GM10266 (cell line): ENCODE data around the gene SCAP.

Experiments
- DNase-seq: peaks from one replicate; pipeline ENCODE4 v3.0.0; 2012; ENCODE audit errors: extremely low spot score
- TF ChIP-seq, protein P1 (sequence below): IDR thresholded peaks from 2 replicates; pipeline ENCODE4 v1.5.1; 2012; ENCODE audit warnings: mild to moderate bottlenecking, low read depth; ENCODE audit not compliant: control insufficient read depth, insufficient read depth; ENCODE audit errors: missing control alignments

The SCAP gene

DNA sequence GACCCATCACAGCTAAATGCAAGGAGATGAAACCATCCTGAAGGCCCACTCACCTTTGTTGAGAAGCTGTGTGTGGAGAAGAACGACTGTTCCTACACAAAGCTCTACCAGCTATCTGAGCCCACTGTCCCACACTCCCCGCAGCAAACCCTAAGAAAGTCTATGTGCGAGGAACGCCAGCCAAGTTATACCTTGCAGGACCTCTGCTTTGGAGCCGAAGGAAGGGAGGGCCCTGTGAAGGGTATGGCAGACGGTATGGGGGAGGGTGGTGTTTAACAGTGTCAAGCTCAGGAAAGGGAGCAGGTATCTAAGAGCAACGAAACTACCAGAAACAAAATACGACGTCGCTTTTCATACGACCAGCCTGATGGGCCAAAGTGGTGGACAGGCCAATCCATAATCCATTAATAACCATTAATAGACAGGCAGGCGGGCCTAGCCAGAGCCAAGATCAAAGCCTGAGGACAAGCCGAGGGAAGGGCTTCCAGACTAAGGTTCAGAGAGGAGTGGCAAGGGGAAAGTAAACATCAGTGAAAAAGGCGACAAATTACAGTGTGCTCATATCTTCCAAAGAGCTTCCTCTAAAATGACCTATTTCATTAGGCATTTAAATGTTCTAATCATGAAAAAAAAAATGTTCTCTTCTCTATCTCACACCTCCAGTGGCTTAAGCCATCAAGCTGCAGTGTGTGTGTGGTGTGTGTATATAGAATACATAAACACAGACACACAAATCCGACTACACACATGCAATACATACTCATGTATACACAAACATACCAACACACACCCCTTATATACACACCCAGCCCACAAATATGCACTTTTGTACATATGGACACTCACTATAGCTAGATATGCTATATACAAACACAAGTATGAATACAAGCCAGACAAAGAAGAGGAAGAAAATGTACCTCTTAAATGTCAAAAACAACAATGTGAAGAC is 51.0 kb downstream of the SCAP start:
- TF ChIP-seq, protein P1, sequence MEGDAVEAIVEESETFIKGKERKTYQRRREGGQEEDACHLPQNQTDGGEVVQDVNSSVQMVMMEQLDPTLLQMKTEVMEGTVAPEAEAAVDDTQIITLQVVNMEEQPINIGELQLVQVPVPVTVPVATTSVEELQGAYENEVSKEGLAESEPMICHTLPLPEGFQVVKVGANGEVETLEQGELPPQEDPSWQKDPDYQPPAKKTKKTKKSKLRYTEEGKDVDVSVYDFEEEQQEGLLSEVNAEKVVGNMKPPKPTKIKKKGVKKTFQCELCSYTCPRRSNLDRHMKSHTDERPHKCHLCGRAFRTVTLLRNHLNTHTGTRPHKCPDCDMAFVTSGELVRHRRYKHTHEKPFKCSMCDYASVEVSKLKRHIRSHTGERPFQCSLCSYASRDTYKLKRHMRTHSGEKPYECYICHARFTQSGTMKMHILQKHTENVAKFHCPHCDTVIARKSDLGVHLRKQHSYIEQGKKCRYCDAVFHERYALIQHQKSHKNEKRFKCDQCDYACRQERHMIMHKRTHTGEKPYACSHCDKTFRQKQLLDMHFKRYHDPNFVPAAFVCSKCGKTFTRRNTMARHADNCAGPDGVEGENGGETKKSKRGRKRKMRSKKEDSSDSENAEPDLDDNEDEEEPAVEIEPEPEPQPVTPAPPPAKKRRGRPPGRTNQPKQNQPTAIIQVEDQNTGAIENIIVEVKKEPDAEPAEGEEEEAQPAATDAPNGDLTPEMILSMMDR: no peak
- no peak for DNase-seq

DNA sequence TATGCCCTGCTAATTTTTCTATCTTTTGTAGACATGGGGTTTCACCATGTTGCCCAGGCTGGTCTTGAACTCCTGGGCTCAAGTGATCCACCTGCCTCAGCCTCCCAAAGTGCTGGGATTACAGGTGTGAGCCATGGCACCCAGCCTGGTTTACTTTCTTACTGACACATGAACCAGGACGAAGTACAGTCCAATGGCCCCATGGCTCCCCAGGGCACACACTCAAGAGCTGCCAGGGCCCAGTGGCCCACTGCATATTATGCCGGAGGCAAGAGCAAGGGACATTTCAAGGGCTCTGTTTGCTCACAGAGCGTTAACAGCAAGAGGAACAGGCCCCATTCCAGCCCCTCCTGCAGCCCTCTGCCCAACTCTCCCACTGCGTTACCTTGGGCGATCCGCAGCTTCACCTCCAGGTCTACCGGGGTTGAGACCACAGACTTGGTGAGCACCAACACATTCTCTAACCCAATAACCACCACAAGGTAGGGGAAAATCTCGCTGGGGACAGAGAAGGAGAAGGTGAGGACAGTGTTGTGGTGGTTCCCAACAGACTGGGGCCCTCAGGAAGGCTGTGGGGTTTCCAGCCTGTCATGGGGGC is 52.1 kb downstream of the SCAP start:
- TF ChIP-seq, protein P1: no peak
- DNase-seq: peak; percentile 2

DNA sequence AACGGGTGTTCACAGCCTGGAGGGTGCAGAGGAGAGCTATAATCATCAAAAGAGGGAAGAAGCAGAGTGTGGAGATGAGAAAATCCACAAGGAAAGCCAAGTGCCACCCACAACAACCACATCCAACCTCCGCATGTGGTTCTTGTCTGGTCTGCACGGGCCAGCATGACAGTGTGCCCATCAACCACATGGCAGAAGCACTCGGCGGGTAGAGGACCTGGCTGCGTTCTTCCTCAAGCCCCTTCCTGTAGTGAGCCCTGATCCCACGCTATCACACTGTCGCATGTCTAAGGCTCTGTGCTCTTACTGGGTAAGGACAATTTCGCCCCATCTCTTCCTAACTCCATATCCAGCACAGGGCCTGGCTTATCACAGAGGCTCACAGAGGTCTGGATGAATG is 53.0 kb downstream of the SCAP start:
- no peak for DNase-seq
- TF ChIP-seq, protein P1: no peak

DNA sequence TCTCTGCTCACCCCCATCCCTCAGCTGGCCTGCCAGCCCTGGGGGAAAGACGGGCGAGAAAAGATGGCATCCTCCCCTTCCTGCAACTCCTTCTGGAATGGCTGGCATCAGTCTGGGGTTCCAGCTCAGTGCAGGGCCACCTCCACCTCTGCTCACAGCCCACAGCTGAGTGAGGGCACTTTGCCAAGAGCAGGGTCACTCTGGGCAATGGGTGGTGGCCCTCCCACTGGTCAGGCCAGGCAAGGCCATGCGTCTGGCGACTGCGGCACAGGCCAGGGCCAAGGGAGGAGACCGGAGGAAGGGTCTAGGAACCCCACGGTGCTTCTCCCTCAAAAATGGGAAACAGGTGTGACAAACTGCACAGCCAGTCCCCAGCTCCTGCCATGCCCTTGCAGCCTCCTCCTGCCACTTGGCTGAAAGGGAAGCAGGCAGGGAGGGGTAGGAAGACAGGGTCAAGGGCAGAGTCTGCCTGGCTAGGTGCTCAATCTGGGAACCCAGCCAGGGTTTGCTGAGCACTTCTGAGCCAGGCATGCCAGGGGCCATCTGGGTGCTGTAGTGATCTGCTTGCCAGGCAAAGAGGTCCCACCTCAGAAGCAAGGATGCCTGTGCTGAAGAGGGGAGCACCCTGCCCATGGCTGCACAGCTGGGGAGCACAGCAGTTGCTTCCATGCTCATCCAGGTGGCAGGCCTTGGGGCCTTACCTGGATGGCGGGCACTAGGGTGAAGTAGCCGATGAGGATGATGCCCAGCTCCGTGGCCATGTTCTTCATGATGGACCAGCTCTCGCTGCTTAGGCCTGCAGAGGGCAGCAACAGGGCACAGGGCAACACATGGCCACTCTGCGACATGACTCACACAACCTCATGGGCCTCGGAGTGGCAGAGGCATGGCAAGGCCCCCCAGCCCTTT is 53.7 kb downstream of the SCAP start:
- peak; percentile 29 for DNase-seq
- TF ChIP-seq, protein P1: peak; percentile 30

DNA sequence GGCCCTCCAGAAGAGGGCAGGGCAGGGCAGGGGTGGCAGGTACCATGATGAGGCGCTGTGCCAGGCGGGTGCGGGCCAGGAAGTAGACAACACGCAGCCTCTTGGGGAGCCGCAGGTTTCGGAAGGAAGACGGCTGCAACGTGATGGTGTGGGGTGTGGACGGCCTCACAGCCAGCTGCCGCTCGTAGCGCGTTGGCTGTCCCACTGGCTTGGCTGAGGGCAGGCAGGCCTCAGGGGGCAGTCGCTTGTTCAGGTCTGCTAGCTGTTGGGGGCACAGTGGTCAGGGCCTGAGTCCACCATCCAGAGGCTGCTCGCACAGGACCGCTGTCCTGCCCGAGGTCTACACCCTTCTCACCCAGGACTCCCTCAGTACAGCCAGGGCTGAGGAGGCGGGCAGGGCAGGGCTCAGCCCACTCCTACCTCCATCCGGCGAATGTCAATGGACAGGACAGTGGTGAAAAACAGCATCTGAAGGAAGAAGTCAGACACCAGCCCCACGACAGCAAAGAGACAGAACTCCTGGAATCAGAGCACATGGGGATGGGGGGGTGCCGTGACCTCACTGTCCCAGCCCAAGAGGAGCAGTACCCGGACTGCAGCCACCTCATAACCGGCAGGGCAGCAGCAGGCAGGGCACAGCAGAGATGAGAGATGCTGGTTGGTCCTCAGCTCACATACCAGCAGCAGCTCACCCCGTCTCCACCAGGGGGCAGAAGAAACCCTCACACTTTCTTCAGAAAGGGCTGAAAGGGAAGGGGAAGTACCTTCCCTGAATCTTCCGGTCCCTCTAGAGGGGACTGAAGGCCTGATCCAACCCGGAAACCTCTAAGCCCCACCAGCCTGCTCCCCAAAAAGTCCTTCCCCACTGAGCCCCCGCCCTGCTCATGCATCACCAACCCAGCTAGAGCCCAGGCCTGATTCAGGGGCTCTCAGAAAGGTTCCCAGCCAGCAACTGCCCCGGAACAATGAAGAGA is 54.9 kb downstream of the SCAP start:
- TF ChIP-seq, protein P1: peak; percentile 95
- peak; percentile 93 for DNase-seq

DNA sequence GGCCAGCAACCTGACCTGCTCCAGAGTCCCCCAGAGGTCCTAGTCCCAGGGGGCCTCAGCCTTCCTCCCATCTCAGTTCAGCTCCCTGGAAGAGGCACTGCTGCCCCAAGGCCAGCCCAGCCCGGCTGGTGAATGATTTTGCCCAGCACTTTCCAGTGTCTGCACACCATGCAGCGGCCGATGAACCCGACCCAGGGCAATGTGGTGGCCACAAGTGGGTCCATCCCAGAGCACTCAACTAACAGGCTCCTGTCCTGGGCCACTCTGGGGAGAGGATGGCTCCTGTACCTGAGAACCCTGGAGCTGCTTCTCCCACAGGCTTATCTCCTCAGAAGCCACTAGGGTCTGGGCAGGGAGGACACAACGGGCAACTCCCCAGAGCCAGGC is 55.7 kb downstream of the SCAP start:
- no peak for DNase-seq
- TF ChIP-seq, protein P1: no peak
